Inflammatory macrophage treated with lipopolysaccharide for 1 hour (primary cell): ENCODE data around the gene CRIP1.

Experiments used
- DNase-seq, 2 donors: peaks; one replicate each; pipeline ENCODE4 v3.0.0-alpha.2; 2020 to 2022

CRIP1 gene

DNA sequence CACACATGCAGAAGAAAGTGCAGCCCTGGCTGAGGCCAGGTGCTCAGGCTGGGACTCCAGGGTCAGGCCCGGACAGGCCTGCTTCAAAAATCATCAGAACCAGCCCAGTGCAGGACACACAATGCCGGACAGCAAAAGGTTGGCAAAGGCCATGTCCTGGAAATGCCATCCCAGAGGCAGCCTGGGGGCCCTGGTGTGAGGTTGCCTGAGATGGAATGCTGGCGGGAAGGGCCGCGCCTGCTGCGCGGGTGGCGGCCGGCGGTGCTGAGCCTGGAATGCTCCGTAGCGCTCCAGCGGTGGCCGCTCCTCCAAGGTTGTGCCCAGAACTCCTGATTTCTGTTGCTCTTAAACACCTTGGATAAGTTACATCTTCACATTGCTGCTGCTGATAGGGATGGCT, 33.7 kb upstream of the CRIP1 start:
- DNase-seq = no peak

DNA sequence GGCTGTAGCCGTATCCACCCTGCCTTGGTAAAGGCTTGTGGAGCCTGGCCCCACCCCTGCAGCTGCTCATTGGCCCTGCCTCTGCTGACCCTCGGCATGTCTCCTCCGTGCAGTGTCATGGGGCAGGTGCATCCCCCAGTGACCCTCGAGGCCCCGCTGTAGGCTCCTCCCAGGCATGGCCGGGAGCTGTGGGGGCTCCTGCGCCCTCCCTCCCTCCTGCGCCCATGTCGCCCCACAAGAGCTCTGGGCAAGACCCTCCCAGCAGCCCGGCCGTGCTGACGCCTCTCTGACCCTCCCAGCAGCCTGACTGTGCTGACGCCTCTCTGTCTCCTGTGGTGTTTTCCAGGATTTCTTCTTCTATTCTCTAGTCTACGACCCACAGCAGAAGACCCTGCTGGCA, 32.8 kb upstream of the CRIP1 start:
- DNase-seq = no peak

- DNase-seq = no peak
Observed at GRCh38 chr14:105455086-105455640, 31.5 kb upstream of the CRIP1 start.

- no peak for DNase-seq
Observed at GRCh38 chr14:105455766-105456660, 30.7 kb upstream of the CRIP1 start.

GRCh38 chr14:105456736-105457617, 29.7 kb upstream of the CRIP1 start:
- no peak for DNase-seq

GRCh38 chr14:105458010-105458409, 28.7 kb upstream of the CRIP1 start:
- no peak for DNase-seq

- DNase-seq = no peak
Observed at GRCh38 chr14:105458571-105458970, 28.1 kb upstream of the CRIP1 start.

- DNase-seq = no peak
Observed at GRCh38 chr14:105460116-105460515, 26.6 kb upstream of the CRIP1 start.

DNA sequence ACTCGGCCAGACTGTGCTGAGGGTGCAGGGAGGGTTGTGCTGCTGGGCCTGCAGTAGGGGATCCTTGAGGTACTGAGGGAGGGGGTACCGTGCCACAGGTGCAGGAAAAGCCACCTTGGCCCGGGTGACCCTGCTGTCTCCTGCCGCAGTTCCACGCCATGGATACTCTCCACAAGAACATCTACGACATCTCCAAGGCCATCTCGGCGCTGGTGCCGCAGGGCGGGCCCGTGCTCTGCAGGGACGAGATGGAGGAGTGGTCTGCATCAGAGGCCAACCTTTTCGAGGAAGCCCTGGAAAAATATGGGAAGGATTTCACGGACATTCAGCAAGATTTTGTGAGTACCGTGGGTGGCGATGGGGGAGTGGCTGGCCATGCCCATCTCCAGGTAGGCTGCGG, 26.1 kb upstream of the CRIP1 start:
- no peak for DNase-seq

DNA sequence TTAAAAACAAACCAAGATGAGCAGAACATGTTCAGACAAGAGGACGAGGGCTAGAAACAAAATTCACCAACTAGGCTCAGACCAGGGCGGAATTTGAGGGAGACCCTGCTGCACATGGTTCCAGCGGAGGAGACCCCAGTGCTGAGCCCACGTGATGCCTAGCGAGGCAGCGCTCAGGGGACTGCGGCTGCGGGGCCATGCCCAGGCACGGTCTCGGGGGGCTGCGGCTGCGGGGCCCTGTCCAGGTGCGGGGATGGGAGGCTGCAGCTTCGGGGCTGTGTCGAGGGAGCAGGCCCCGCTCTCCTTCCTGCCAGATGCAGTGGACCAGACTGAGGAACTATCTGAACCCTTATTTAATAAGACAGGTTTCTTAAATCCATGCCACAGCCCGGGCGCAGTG, 24.8 kb upstream of the CRIP1 start:
- no peak for DNase-seq

- no peak for DNase-seq
Observed at GRCh38 chr14:105464501-105464900, 22.2 kb upstream of the CRIP1 start.

GRCh38 chr14:105465209-105466031, 21.3 kb upstream of the CRIP1 start:
- no peak for DNase-seq

DNA sequence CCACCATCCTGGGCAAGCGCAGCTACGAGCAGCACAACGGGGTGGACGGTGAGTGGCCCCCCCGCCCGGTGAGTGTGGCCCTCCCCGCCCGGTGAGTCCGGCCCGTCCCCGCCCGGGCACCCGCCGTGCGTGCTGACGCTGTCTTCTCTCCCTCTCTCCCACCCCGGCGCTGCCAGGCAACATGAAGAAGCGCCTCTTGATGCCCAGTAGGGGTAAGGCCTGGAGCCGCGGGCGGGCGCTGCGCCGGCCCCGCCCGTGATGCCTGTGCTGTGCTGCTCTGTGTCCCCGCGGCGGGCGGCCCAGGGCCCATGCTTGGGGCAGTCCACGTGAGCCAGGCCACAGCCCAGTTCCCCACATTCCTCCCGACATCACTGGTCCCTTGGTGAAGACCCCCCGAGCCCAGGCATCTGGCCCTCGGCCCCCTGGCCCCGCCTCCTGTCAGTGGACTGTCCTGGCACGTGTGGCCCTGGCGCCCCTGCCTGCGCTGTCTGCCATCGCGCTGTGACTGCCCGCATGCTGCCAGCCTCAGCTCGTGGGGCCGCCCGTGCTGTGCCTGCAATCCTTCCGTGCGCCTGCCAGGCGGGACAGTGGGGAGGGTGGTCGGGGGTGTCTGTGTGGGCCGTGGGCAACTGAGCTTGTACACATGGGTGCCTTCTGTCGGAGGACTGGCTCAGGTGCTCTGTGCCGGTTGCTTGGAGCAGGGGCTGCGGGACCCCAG, 20.0 kb upstream of the CRIP1 start:
- no peak for DNase-seq

DNA sequence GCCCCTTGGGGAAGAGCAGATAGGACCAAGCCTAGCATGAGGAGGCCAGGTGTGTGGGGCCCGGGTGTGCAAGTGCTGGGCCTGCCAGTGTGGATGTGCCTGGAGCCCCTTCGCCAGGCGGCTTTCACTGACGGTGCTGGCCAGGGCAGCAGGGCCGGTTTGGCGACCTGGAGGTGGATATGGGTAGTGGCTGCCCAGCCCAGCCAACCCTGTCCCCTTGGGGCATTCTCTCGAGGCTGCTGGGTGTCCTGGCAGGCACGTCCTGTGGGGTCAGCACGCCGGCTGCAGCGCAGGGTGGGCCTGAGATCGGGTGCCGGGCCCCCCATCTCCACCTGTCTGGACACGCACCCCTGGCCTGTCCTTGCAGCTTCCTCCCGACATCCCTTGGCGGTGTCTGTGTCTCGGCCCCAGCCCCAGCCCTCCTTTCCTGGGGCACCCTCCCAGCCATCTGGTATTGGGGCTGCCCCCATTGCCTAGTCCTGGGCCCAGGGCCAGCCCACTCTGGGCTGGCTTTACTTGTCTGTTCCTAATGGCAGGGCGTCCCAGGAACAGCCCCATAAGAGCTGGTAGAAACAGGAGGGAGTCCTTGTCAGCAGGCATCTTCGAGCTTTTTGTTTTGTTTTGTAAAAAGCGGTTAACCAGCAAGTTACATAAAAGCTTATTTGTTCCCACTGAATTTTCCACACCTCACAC, 19.3 kb upstream of the CRIP1 start:
- DNase-seq = no peak

DNA sequence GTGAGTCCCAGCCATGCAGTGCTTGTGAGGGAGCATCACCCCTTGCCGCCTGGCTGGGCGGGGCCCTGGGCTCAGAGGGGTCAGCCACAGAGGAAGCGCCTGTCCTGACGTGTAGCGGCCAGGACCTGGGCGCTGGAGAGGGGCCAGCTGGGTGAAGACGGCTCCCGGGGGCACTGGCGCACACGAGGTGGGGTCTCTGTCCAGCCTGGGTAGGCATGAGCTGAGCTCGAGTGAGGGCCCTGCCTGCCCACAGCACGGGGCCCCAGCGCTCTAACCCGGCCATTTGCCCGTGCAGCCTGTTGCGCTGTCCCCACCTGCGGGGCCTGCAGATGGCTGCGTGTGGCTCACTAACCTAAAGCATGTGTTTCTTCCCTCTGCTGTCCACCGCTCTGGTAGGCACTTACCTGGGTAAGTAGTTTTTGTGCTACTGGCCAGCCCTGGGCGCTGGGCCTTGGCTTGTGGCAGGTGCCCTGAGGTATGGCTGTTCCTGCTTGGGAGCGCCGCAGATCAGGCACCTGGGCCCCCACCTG, 18.7 kb upstream of the CRIP1 start:
- no peak for DNase-seq

GRCh38 chr14:105468621-105469241, 18.0 kb upstream of the CRIP1 start:
- no peak for DNase-seq

- DNase-seq = no peak
Observed at GRCh38 chr14:105469456-105470349, 17.0 kb upstream of the CRIP1 start.

GRCh38 chr14:105470350-105471296, 16.1 kb upstream of the CRIP1 start:
- DNase-seq = no peak
